PC-3 (cell line): ENCODE data around the gene C3orf33. TPM values are rescaled to one million over a fixed set of nuclear protein-coding genes. Genes with fewer than 3 reads are reported as not detected.

Source experiments
- ATAC-seq: fragments of 200-7000 bp; cut with Tn5 transposase; 2 replicates; pipeline ENCODE4 v1.9.1; 2020; ENCODE audit warnings: mild to moderate bottlenecking, moderate library complexity
- BruUV-seq: library from RNA; stranded (reverse); fragments of 400-500 nt; replicated peaks from 2 replicates; lab custom pipeline; 2021; lab: Mats Ljungman, UMichigan
- CTCF ChIA-PET: fragments of 300-600 bp; sonication (Branson Sonifier 250); formaldehyde crosslinking; loops from one replicate; lab custom pipeline; 2022; ENCODE audit warnings: antibody characterized with exemption; lab: Charles Lee
- POLR2A ChIA-PET: fragments of 300-600 bp; sonication (Branson Sonifier 250); formaldehyde crosslinking; loops from one replicate; lab custom pipeline; 2022; ENCODE audit warnings: antibody characterized with exemption; ENCODE audit not compliant: unreplicated experiment; lab: Charles Lee
- DNase-seq: peaks from one replicate; pipeline ENCODE4 v3.0.0-alpha.2; 2015
- H2AFZ ChIP-seq: fragments of 300-600 bp; sonication (generic); 2 replicates; pipeline ENCODE4 v1.6.0; 2016; ENCODE audit warnings: antibody characterized with exemption, low read length
- H3F3A ChIP-seq: fragments of 300-600 bp; sonication (generic); one replicate; pipeline ENCODE4 v1.6.0; 2017; ENCODE audit warnings: antibody characterized with exemption, low read length, control low read depth, mild to moderate bottlenecking; ENCODE audit not compliant: unreplicated experiment
- H3K27ac ChIP-seq: fragments of 300-600 bp; sonication (generic); 2 replicates; pipeline ENCODE4 v1.5.1; 2016; ENCODE audit warnings: mild to moderate bottlenecking, low read length
- H3K27me3 ChIP-seq: fragments of 300-600 bp; sonication (generic); 2 replicates; pipeline ENCODE4 v1.6.1; 2016; ENCODE audit warnings: low read length, mixed read lengths
- H3K36me3 ChIP-seq: fragments of 300-600 bp; sonication (generic); 2 replicates; pipeline ENCODE4 v1.6.1; 2016; ENCODE audit warnings: low read depth, mixed run types, low read length, mixed read lengths
- H3K4me1 ChIP-seq: fragments of 300-600 bp; sonication (generic); 2 replicates; pipeline ENCODE4 v1.5.1; 2016; ENCODE audit warnings: low read length; ENCODE audit not compliant: insufficient read depth
- H3K4me2 ChIP-seq: fragments of 300-600 bp; sonication (generic); 2 replicates; pipeline ENCODE4 v1.6.0; 2016; ENCODE audit warnings: low read length
- H3K4me3 ChIP-seq: fragments of 300-600 bp; sonication (generic); 2 replicates; pipeline ENCODE4 v1.5.1; 2016; ENCODE audit warnings: mild to moderate bottlenecking, low read length, mixed read lengths
- H3K79me2 ChIP-seq: fragments of 300-600 bp; sonication (generic); 2 replicates; pipeline ENCODE4 v1.6.1; 2017; ENCODE audit warnings: low read length, mixed read lengths
- H3K9ac ChIP-seq: fragments of 300-600 bp; sonication (generic); 2 replicates; pipeline ENCODE4 v1.6.0; 2016; ENCODE audit warnings: mild to moderate bottlenecking, low read length
- H3K9me2 ChIP-seq: fragments of 300-600 bp; sonication (generic); replicated peaks from 2 replicates; pipeline ENCODE4 v1.6.1; 2016; ENCODE audit warnings: mixed run types, low read length, mixed read lengths
- H3K9me3 ChIP-seq: fragments of 300-600 bp; sonication (generic); 2 replicates; pipeline ENCODE4 v1.6.1; 2016; ENCODE audit warnings: low read length, mixed read lengths
- H4K20me1 ChIP-seq: fragments of 300-600 bp; sonication (generic); 2 replicates; pipeline ENCODE4 v1.6.1; 2016; ENCODE audit warnings: low read length, mixed read lengths
- EZH2 ChIP-seq: fragments of 300-600 bp; sonication (generic); IDR thresholded peaks from one replicate; pipeline ENCODE4 v1.6.1; 2017; ENCODE audit warnings: antibody characterized with exemption, mild to moderate bottlenecking, low read length; ENCODE audit not compliant: unreplicated experiment
- EZH2phosphoT487 ChIP-seq: fragments of 300-600 bp; sonication (generic); IDR thresholded peaks from 2 replicates; pipeline ENCODE4 v1.6.1; 2018; ENCODE audit warnings: mild to moderate bottlenecking, antibody characterized with exemption, low read length, borderline replicate concordance
- intact Hi-C: fragments of 100-400 bp; cut with micrococcal nuclease; formaldehyde crosslinking; loops from 2 replicates; pipeline ENCODE4 v1.9.0; 2023
- total RNA-seq: library from RNA; depleted of rRNA; stranded (reverse); fragments of >200 nt; gene quantifications from 2 replicates; pipeline ENCODE4 v1.2.3, GENCODE V29; 2014
- TF ChIP-seq, protein P1 (sequence below): fragments of 300-600 bp; sonication (generic); conservative IDR thresholded peaks from 2 replicates; pipeline ENCODE4 v1.5.1; 2017; ENCODE audit warnings: antibody characterized with exemption, low read depth, mild to moderate bottlenecking, low read length

Gene C3orf33
- total RNA-seq, 1 experiment from 2014 or later, result 3.5 TPM

DNA sequence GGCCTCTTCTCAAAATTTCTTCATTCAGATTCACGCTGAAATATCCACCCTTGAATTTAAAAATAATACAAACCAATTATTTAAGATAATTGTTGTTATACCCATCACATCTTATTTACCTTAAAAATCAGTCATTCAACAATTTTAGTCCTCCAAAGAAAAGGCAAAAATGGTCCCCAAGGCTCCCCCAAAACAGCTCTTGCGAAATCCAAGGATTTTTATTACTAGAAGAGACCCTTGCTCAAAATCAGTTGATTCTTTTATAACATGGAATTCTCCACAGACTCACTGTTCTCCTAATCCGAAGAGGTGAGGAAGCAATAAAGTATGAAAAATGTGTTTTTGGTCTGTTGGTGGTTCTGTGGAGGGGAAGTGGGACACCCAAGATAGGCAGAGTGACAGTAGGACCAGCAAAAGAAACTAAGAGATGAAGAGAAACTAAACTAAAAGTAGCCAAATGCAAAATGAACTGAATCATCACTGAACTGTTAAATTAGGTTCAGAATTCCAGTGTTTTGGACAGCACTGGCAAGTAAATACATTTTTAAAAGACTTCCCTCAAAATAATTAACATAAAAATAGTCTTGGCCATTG is 42.1 kb downstream of the C3orf33 start:
- ChIA-PET POLR2A (no interaction called here), CTCF (no interaction called here)
- H2AFZ ChIP-seq, result no peak overlapping the region
- H3K9ac ChIP-seq, result no peak overlapping the region
- no TSS peak for BruUV-seq
- no peaks in the 10 kb centered on the region for H3K9me2 ChIP-seq
- DNase-seq (no peak), ATAC-seq (no peak)
- H3K4me3 ChIP-seq, result no peak overlapping the region
- 0 out of 2 replicates have a peak, but pooled peaks cover 3% of the 10 kb centered on the region for H3K4me1 ChIP-seq
- no peaks in the 10 kb centered on the region for H4K20me1 ChIP-seq
- no peaks in the 10 kb centered on the region for H3K27me3 ChIP-seq
- H3K79me2 ChIP-seq, result no peaks in the 10 kb centered on the region
- H3K27ac ChIP-seq, result no peak overlapping the region
- no peaks in the 10 kb centered on the region for H3K9me3 ChIP-seq
- intact Hi-C loops, result no loop called here
- no peak for TF ChIP-seq EZH2
- TF ChIP-seq, protein P1, sequence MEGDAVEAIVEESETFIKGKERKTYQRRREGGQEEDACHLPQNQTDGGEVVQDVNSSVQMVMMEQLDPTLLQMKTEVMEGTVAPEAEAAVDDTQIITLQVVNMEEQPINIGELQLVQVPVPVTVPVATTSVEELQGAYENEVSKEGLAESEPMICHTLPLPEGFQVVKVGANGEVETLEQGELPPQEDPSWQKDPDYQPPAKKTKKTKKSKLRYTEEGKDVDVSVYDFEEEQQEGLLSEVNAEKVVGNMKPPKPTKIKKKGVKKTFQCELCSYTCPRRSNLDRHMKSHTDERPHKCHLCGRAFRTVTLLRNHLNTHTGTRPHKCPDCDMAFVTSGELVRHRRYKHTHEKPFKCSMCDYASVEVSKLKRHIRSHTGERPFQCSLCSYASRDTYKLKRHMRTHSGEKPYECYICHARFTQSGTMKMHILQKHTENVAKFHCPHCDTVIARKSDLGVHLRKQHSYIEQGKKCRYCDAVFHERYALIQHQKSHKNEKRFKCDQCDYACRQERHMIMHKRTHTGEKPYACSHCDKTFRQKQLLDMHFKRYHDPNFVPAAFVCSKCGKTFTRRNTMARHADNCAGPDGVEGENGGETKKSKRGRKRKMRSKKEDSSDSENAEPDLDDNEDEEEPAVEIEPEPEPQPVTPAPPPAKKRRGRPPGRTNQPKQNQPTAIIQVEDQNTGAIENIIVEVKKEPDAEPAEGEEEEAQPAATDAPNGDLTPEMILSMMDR, result no peak
- no peak for TF ChIP-seq EZH2phosphoT487
- H3K36me3 ChIP-seq, result no peaks in the 10 kb centered on the region
- no peak overlapping the region for H3K4me2 ChIP-seq
- no peaks in the 10 kb centered on the region for H3F3A ChIP-seq

DNA sequence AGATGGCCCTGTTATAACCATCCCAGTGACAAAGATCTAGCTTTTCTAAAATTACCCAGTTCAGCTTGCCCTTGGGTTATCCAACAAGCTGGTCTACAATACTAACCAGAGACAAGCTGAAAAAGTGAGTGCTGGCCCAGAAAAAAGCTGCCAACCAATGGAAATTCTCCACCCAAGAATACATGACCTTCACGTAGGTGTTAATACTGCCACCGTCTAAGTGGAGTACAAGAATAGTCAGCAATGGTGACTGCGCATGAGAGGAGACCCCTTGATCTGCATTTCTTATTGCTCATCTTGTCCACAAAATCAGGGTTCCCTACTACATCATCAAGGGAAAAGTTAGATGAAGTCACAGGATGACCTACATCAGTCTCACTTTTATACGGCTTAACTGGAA is 45.4 kb downstream of the C3orf33 start:
- POLR2A ChIA-PET, result no interaction called here
- Histone ChIP-seq H3K79me2 (no peaks in the 10 kb centered on the region), H3K36me3 (no peaks in the 10 kb centered on the region), H3K9ac (no peak overlapping the region), H3K27ac (no peak overlapping the region), H3K4me2 (no peak overlapping the region), H4K20me1 (no peaks in the 10 kb centered on the region), H3K9me3 (no peaks in the 10 kb centered on the region), H2AFZ (no peak overlapping the region), H3K9me2 (no peaks in the 10 kb centered on the region), H3K4me3 (no peak overlapping the region), H3K4me1 (no peaks in the 10 kb centered on the region), H3K27me3 (no peaks in the 10 kb centered on the region), H3F3A (no peaks in the 10 kb centered on the region)
- no peak for ATAC-seq
- no peak for DNase-seq
- CTCF ChIA-PET, result interaction anchor here (0.7 kb wide), 2 partner anchors 34 to 45 kb away, joined by 4 to 5 read pairs; no protein-coding TSS in a partner anchor
- no TSS peak for BruUV-seq
- intact Hi-C loops, result no loop called here
- TF ChIP-seq, protein P1, result no peak
- no peak for TF ChIP-seq EZH2

DNA sequence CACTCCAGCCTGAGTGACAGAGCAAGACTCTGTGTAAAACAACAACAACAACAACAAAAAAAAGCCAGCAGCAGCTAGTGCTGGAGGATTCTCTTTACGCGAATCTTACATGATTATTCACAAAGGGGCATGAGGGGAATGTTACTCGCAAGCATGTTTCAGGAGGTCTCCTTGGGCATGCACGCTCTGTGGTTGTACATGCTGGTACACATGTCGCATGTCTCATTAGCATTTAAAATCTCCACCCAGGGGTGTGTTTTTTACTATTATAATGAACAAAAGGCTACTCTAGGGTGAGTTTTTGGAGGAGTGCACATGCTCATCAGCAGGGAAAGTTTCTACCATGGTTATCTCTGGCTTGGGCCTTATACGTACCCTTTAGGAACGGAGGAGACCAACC is 48.5 kb downstream of the C3orf33 start:
- Histone ChIP-seq H3K9me2 (no peaks in the 10 kb centered on the region), H3K79me2 (no peaks in the 10 kb centered on the region), H3K36me3 (no peaks in the 10 kb centered on the region), H3K27ac (no peak overlapping the region), H4K20me1 (no peaks in the 10 kb centered on the region), H2AFZ (no peak overlapping the region), H3F3A (no peaks in the 10 kb centered on the region), H3K4me1 (no peaks in the 10 kb centered on the region), H3K9ac (no peak overlapping the region), H3K9me3 (no peaks in the 10 kb centered on the region), H3K4me3 (no peak overlapping the region), H3K4me2 (no peak overlapping the region), H3K27me3 (no peaks in the 10 kb centered on the region)
- no peak for ATAC-seq
- DNase-seq, result no peak
- no TSS peak for BruUV-seq
- intact Hi-C loops, result no loop called here
- TF ChIP-seq, protein P1, result no peak
- TF ChIP-seq EZH2, result no peak
- no peak for TF ChIP-seq EZH2phosphoT487
- POLR2A ChIA-PET, result no interaction called here
- CTCF ChIA-PET, result no interaction called here
